Stomach smooth muscle (tissue), 2 donors: ENCODE measurements around the gene C1orf198.

Experiments
- H3K27ac ChIP-seq: one replicate; pipeline ENCODE4 v1.7.0; 2013; ENCODE audit warnings: mild to moderate bottlenecking, low read length, inconsistent platforms
- H3K27me3 ChIP-seq, 2 donors: one replicate each; pipeline ENCODE4 v1.7.0; 2013; ENCODE audit warnings: low read length in 2 of 2; ENCODE audit not compliant: insufficient read depth in 2 of 2, control insufficient read depth in 1 of 2
- H3K36me3 ChIP-seq, 2 donors: one replicate each; pipeline ENCODE4 v1.7.0; 2013; ENCODE audit warnings: low read length in 2 of 2; ENCODE audit not compliant: control insufficient read depth in 2 of 2, insufficient read depth in 2 of 2
- H3K4me1 ChIP-seq: one replicate; pipeline ENCODE4 v1.7.0; 2013; ENCODE audit warnings: low read length; ENCODE audit not compliant: control insufficient read depth, insufficient read depth
- H3K4me3 ChIP-seq, 2 donors: one replicate each; pipeline ENCODE4 v1.7.0; 2013; ENCODE audit warnings: low read length in 2 of 2
- H3K9ac ChIP-seq, 2 donors: one replicate each; pipeline ENCODE4 v1.7.0; 2013; ENCODE audit warnings: low read length in 2 of 2, mild to moderate bottlenecking in 1 of 2
- H3K9me3 ChIP-seq, 2 donors: one replicate each; pipeline ENCODE4 v1.7.0; 2013; ENCODE audit warnings: low read length in 2 of 2; ENCODE audit not compliant: control insufficient read depth in 2 of 2
- donor health status: healthy.
- donor health status: Pancreatic carcinoma.

Gene C1orf198

GRCh38 chr1:230905733-230906132 is 37.4 kb upstream of the C1orf198 start:
- H3K27me3 ChIP-seq: no peaks in the 10 kb centered on the region
- peak overlapping the region in 1 of 2 donors; percentile 15 for H3K4me3 ChIP-seq
- H3K27ac ChIP-seq: no peak overlapping the region
- H3K9me3 ChIP-seq: no peaks in the 10 kb centered on the region
- peaks cover 14% of the 10 kb centered on the region in 2 donors for H3K36me3 ChIP-seq
- H3K9ac ChIP-seq: no peak overlapping the region
- H3K4me1 ChIP-seq: peaks cover 19% of the 10 kb centered on the region

GRCh38 chr1:230902349-230902923 is 34.1 kb upstream of the C1orf198 start:
- Histone ChIP-seq H3K27ac (no peak overlapping the region), H3K36me3 (peaks cover 3 to 12% of the 10 kb centered on the region in 2 donors), H3K9ac (no peak overlapping the region), H3K4me3 (no peak overlapping the region), H3K4me1 (peaks cover 6% of the 10 kb centered on the region), H3K27me3 (no peaks in the 10 kb centered on the region), H3K9me3 (no peaks in the 10 kb centered on the region)

- H3K4me3 ChIP-seq: no peak overlapping the region
- H3K27me3 ChIP-seq: no peaks in the 10 kb centered on the region
- H3K4me1 ChIP-seq: peaks cover 6% of the 10 kb centered on the region
- peaks cover 3 to 8% of the 10 kb centered on the region in 2 donors for H3K36me3 ChIP-seq
- no peak overlapping the region for H3K9ac ChIP-seq
- H3K27ac ChIP-seq: no peak overlapping the region
- no peaks in the 10 kb centered on the region for H3K9me3 ChIP-seq
These were observed 33.4 kb upstream of the C1orf198 start for GRCh38 chr1:230901671-230902070.

GRCh38 chr1:230900984-230901383 is 32.7 kb upstream of the C1orf198 start:
- Histone ChIP-seq H3K9me3 (no peaks in the 10 kb centered on the region), H3K27ac (no peak overlapping the region), H3K36me3 (peaks cover 3 to 8% of the 10 kb centered on the region in 2 donors)

GRCh38 chr1:230899841-230900251 is 31.5 kb upstream of the C1orf198 start:
- no peak overlapping the region for H3K27ac ChIP-seq
- no peak overlapping the region for H3K4me3 ChIP-seq
- H3K4me1 ChIP-seq: no peaks in the 10 kb centered on the region
- peaks cover 3 to 4% of the 10 kb centered on the region in 2 donors for H3K36me3 ChIP-seq
- H3K9me3 ChIP-seq: no peaks in the 10 kb centered on the region
- H3K9ac ChIP-seq: no peak overlapping the region
- H3K27me3 ChIP-seq: no peaks in the 10 kb centered on the region

More at GRCh38 chr1:230900984-230901383, 32.7 kb upstream of the C1orf198 start:
- H3K9ac ChIP-seq: no peak overlapping the region
- H3K27me3 ChIP-seq: no peaks in the 10 kb centered on the region
- H3K4me3 ChIP-seq: no peak overlapping the region
- H3K4me1 ChIP-seq: peaks cover 6% of the 10 kb centered on the region

GRCh38 chr1:230898748-230899147 is 30.4 kb upstream of the C1orf198 start:
- no peaks in the 10 kb centered on the region for H3K4me1 ChIP-seq
- no peaks in the 10 kb centered on the region for H3K27me3 ChIP-seq
- H3K27ac ChIP-seq: no peak overlapping the region
- H3K9ac ChIP-seq: no peak overlapping the region
- H3K36me3 ChIP-seq: peaks cover 0 to 3% of the 10 kb centered on the region in 2 donors
- H3K4me3 ChIP-seq: no peak overlapping the region
- no peaks in the 10 kb centered on the region for H3K9me3 ChIP-seq

GRCh38 chr1:230898144-230898543 is 29.8 kb upstream of the C1orf198 start:
- Histone ChIP-seq H3K27ac (no peak overlapping the region), H3K27me3 (no peaks in the 10 kb centered on the region), H3K36me3 (no peaks in the 10 kb centered on the region), H3K4me3 (no peak overlapping the region), H3K4me1 (no peaks in the 10 kb centered on the region), H3K9me3 (no peaks in the 10 kb centered on the region), H3K9ac (no peak overlapping the region)

- no peak overlapping the region for H3K27ac ChIP-seq
- H3K9me3 ChIP-seq: no peaks in the 10 kb centered on the region
- no peak overlapping the region for H3K4me3 ChIP-seq
- H3K4me1 ChIP-seq: no peaks in the 10 kb centered on the region
- no peaks in the 10 kb centered on the region for H3K27me3 ChIP-seq
- no peak overlapping the region for H3K9ac ChIP-seq
- no peaks in the 10 kb centered on the region for H3K36me3 ChIP-seq
These were observed 28.5 kb upstream of the C1orf198 start for GRCh38 chr1:230896779-230897178.

- Histone ChIP-seq H3K9ac (no peak overlapping the region), H3K9me3 (no peaks in the 10 kb centered on the region), H3K4me3 (no peak overlapping the region), H3K27me3 (no peaks in the 10 kb centered on the region), H3K36me3 (no peaks in the 10 kb centered on the region), H3K4me1 (no peaks in the 10 kb centered on the region), H3K27ac (no peak overlapping the region)
These were observed 27.1 kb upstream of the C1orf198 start for GRCh38 chr1:230895452-230895851.

GRCh38 chr1:230894664-230895063 is 26.3 kb upstream of the C1orf198 start:
- no peak overlapping the region for H3K27ac ChIP-seq
- H3K4me1 ChIP-seq: no peaks in the 10 kb centered on the region
- no peaks in the 10 kb centered on the region for H3K9me3 ChIP-seq
- H3K27me3 ChIP-seq: no peaks in the 10 kb centered on the region
- no peak overlapping the region for H3K4me3 ChIP-seq
- no peaks in the 10 kb centered on the region for H3K36me3 ChIP-seq
- no peak overlapping the region for H3K9ac ChIP-seq

GRCh38 chr1:230894032-230894431 is 25.7 kb upstream of the C1orf198 start:
- Histone ChIP-seq H3K9ac (no peak overlapping the region), H3K9me3 (no peaks in the 10 kb centered on the region), H3K4me1 (no peaks in the 10 kb centered on the region), H3K27ac (no peak overlapping the region), H3K4me3 (no peak overlapping the region), H3K36me3 (no peaks in the 10 kb centered on the region), H3K27me3 (no peaks in the 10 kb centered on the region)
